Measurements from ENCODE around the gene DAPK1.

DAPK1 gene

DNA sequence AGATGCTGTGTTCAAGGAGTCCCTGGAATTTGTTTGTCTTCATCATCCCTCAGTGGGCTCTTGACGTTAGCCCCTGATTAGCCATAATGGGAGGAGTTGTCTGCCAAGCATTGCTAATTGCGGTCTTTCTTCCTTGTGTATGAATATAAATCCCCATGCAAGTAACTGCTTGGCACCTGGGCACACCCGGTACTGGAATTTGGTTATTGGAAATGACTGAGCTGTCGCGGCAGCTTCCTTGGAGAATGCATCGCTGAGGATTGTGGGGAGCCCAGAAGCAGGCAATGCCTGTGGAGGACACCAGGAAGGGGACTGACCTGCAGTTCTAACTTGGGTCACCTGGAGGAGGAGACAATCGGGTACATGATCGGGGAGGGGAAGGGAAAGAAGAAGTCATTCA is 174.9 kb downstream of the DAPK1 start:
- POLR2A ChIA-PET = no interaction called here
- CTCF ChIA-PET = interaction anchor here (1.4 kb wide), 1 partner anchor 9 kb away, joined by 4 read pairs; no protein-coding TSS in a partner anchor
- TF ChIP-seq, protein P1, sequence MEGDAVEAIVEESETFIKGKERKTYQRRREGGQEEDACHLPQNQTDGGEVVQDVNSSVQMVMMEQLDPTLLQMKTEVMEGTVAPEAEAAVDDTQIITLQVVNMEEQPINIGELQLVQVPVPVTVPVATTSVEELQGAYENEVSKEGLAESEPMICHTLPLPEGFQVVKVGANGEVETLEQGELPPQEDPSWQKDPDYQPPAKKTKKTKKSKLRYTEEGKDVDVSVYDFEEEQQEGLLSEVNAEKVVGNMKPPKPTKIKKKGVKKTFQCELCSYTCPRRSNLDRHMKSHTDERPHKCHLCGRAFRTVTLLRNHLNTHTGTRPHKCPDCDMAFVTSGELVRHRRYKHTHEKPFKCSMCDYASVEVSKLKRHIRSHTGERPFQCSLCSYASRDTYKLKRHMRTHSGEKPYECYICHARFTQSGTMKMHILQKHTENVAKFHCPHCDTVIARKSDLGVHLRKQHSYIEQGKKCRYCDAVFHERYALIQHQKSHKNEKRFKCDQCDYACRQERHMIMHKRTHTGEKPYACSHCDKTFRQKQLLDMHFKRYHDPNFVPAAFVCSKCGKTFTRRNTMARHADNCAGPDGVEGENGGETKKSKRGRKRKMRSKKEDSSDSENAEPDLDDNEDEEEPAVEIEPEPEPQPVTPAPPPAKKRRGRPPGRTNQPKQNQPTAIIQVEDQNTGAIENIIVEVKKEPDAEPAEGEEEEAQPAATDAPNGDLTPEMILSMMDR (IDR thresholded peaks at IDR 0.05; ENCODE audit: control extremely low read depth, extremely low read depth, low read depth, missing control alignments) = no peak
- no peak for DNase-seq (ENCODE audit: extremely low spot score)

DNA sequence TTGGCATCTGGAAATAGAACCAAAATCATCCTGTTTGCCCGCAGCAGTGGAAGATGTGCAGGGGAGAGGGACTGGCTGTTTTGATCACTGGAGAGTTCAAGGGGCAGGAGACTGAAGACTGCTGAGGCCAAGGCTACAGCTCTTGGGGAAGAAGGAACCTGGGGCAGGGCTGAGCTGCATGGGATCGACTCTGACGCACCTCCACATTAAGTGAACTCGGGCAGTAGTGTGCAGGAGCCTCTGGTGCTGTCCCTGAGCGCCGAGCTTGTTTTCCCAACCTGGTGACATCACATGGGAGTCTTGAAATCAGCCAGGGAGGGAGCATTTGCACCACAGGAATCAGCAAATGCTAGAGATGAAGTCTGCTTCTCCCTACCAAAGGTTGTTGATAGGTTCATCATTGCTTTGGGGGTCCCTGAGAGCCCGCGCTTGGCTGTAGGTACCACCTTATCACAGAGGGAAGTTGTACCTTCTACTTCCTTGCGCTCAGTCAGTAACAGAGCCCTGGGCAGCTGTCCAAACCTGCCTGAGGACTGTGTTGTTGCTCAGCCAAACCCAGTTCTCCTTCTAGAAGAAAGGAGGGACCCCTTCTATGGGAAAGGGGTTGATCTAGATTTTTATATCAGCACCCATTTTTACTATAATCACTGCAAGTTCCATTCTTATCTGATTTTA is 175.9 kb downstream of the DAPK1 start:
- ChIA-PET POLR2A (no interaction called here), CTCF (interaction anchor here (1.4 kb wide), 1 partner anchor 10 kb away, joined by 4 read pairs; no protein-coding TSS in a partner anchor)
- TF ChIP-seq, protein P1 (IDR thresholded peaks at IDR 0.05; ENCODE audit: control extremely low read depth, extremely low read depth, low read depth, missing control alignments) = no peak
- DNase-seq (ENCODE audit: extremely low spot score) = no peak

DNA sequence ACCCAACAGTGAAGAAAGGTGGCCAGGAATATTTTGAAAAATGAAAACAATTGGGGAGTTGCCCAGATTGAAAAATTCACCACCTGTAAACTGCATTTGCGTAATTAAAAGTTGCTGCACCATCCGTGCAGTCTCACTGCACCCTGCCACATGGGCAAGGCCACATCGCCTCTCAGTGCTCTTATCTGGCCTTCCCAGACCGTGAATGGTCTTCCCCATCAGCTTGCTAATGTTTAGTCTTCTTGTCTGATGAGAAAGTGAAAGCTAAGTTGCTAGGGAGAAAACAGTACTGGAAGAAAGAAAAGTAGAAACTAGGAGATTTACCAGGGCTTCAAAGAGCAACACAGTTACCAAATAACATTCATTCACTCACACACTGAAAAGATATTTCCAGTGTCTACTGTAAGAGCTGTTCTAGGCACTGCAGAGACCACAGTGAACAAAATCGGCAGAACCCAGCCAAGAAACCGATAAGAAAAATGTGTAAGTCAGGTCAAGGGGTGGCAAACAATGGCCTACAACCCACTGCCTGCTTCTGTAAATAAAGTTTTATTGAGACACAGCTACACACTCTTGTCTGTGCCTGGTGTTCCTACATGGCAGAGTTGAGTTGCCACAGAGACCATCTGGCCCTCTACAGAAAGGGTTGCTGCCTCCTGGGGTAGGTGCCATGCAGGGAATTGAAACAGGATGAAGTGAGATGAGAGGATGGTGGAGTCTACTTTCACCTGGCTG is 177.1 kb downstream of the DAPK1 start:
- TF ChIP-seq, protein P1 (IDR thresholded peaks at IDR 0.05; ENCODE audit: control extremely low read depth, extremely low read depth, low read depth, missing control alignments) = no peak
- POLR2A ChIA-PET = no interaction called here
- DNase-seq (ENCODE audit: extremely low spot score) = no peak
- CTCF ChIA-PET = interaction anchor here (0.9 kb wide), 1 partner anchor 9 kb away, joined by 3 read pairs; no protein-coding TSS in a partner anchor

DNA sequence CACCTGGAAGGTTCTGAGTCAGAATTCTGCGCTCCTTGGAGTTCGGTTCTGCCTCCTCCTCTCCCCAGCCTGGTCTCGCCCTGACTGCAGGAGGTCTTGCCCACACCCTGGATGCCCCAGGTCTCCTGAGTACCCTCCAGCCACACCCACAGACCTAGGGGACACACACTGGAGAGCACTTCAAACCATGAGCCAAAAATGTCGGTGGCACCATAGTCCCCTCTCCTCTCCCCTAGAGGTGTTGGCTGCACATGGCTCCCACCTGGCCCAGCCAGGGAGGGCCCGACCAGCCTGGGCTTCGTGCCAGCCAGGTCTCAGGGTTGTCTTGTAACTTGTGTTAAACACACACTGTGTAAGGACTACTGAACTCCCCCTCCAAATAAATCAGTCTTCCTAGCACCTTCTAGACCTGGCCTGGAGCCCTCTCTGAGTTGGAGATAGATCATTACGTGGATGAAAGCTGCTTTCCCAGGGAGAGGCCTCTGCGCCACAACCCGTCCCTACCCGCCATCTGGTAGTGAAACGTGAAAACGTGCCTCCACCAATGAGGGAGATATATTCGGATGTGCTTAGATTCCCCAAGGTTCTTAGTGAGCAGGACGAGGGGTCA is 178.3 kb downstream of the DAPK1 start:
- ChIA-PET POLR2A (no interaction called here), CTCF (interaction anchor here (1.6 kb wide), 1 partner anchor 223 kb away, joined by 3 read pairs; no protein-coding TSS in a partner anchor)
- TF ChIP-seq, protein P1 (IDR thresholded peaks at IDR 0.05; ENCODE audit: control extremely low read depth, extremely low read depth, low read depth, missing control alignments) = no peak
- no peak for DNase-seq (ENCODE audit: extremely low spot score)

DNA sequence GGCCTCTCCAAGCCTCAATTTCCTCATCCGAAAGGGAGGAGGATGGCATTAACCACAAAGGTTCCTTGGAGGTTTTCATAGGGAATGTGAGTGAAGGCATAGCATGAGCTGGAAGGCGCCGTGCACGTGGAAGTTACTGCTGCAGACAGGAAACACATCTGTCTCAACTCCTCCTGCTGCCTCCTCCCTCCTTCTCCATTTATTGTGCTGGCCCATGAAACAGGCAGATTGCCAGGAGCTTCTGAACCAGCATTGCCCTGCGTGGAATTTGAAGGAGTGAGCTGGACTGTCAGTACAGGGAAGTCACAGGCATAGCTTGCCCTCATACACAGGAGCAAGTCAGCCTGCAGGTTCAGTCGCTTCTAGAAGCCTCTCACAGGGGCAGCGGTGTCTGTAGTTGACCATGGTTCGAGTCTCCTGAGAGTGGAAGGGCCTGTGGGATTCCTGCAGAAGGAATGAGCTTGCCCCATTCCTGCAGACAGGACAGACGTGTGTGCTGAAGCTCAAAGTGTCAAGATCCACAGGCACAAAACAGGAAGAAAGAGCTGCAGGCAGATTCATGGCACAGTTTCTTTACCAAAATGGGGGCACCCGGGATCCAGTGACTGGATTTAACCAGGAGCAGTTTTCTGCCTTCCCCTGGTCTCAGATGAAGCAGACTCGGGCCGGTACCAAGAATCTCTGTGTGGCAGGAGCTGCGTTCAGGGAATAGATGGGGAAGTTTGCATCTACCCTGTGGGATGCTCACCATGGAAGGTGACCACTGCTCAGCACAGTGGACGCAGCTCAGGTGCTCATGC is 179.5 kb downstream of the DAPK1 start:
- ChIA-PET POLR2A (no interaction called here), CTCF (interaction anchor here (1.0 to 1.6 kb wide), 6 partner anchors 9 to 224 kb away, joined by 3 to 5 read pairs (median 4); no protein-coding TSS in a partner anchor)
- no peak for DNase-seq (ENCODE audit: extremely low spot score)
- TF ChIP-seq, protein P1 (IDR thresholded peaks at IDR 0.05; ENCODE audit: control extremely low read depth, extremely low read depth, low read depth, missing control alignments) = no peak
